Measurements from ENCODE around the gene ZC3H7B.

ZC3H7B gene

GRCh38 chr22:41340357-41340756, 39.0 kb downstream of the ZC3H7B start:
- H3K4me3 ChIP-seq (ENCODE audit: low read depth, low read length): no peak overlapping the region
- no peak for TF ChIP-seq POLR2A (IDR thresholded peaks at IDR 0.05; ENCODE audit: extremely low read depth, insufficient read length)
- no peak for TF ChIP-seq MAX (IDR thresholded peaks at IDR 0.05; ENCODE audit: low read depth, low read length)
- TF ChIP-seq CTCF (IDR thresholded peaks at IDR 0.05; ENCODE audit: low read depth, low read length): no peak
- no peak for TF ChIP-seq MYC (IDR thresholded peaks at IDR 0.05; ENCODE audit: low read depth, low read length)
- no peak for DNase-seq (ENCODE audit: low read depth)

GRCh38 chr22:41341012-41341411, 39.7 kb downstream of the ZC3H7B start:
- no peak overlapping the region for H3K4me3 ChIP-seq (ENCODE audit: low read depth, low read length)
- TF ChIP-seq CTCF (IDR thresholded peaks at IDR 0.05; ENCODE audit: low read depth, low read length): no peak
- TF ChIP-seq MYC (IDR thresholded peaks at IDR 0.05; ENCODE audit: low read depth, low read length): no peak
- no peak for TF ChIP-seq MAX (IDR thresholded peaks at IDR 0.05; ENCODE audit: low read depth, low read length)
- no peak for DNase-seq (ENCODE audit: low read depth)

GRCh38 chr22:41341990-41342389, 40.7 kb downstream of the ZC3H7B start:
- TF ChIP-seq MAX (IDR thresholded peaks at IDR 0.05; ENCODE audit: low read depth, low read length) (no peak), MYC (IDR thresholded peaks at IDR 0.05; ENCODE audit: low read depth, low read length) (no peak), POLR2A (IDR thresholded peaks at IDR 0.05; ENCODE audit: extremely low read depth, insufficient read length) (no peak), CTCF (IDR thresholded peaks at IDR 0.05; ENCODE audit: low read depth, low read length) (no peak)
- DNase-seq (ENCODE audit: low read depth): no peak
- no peak overlapping the region for H3K4me3 ChIP-seq (ENCODE audit: low read depth, low read length)

GRCh38 chr22:41343300-41343699, 42.0 kb downstream of the ZC3H7B start:
- no peak overlapping the region for H3K4me3 ChIP-seq (ENCODE audit: low read depth, low read length)
- TF ChIP-seq MYC (IDR thresholded peaks at IDR 0.05; ENCODE audit: low read depth, low read length) (no peak), MAX (IDR thresholded peaks at IDR 0.05; ENCODE audit: low read depth, low read length) (no peak)
- no peak for DNase-seq (ENCODE audit: low read depth)

GRCh38 chr22:41343717-41344116, 42.4 kb downstream of the ZC3H7B start:
- DNase-seq (ENCODE audit: low read depth): no peak
- TF ChIP-seq CTCF (IDR thresholded peaks at IDR 0.05; ENCODE audit: low read depth, low read length) (no peak), MAX (IDR thresholded peaks at IDR 0.05; ENCODE audit: low read depth, low read length) (no peak), MYC (IDR thresholded peaks at IDR 0.05; ENCODE audit: low read depth, low read length) (no peak), POLR2A (IDR thresholded peaks at IDR 0.05; ENCODE audit: extremely low read depth, insufficient read length) (no peak)
- H3K4me3 ChIP-seq (ENCODE audit: low read depth, low read length): no peak overlapping the region

GRCh38 chr22:41344189-41344788, 43.0 kb downstream of the ZC3H7B start:
- DNase-seq (ENCODE audit: low read depth): no peak
- no peak for TF ChIP-seq CTCF (IDR thresholded peaks at IDR 0.05; ENCODE audit: low read depth, low read length)
- TF ChIP-seq MAX (IDR thresholded peaks at IDR 0.05; ENCODE audit: low read depth, low read length): no peak
- no peak for TF ChIP-seq POLR2A (IDR thresholded peaks at IDR 0.05; ENCODE audit: extremely low read depth, insufficient read length)
- TF ChIP-seq MYC (IDR thresholded peaks at IDR 0.05; ENCODE audit: low read depth, low read length): no peak
- H3K4me3 ChIP-seq (ENCODE audit: low read depth, low read length): no peak overlapping the region

Data from NB4 (cell line).